ENCODE data around the gene DDAH1. TPM values are rescaled to one million over a fixed set of nuclear protein-coding genes. Genes with fewer than 3 reads are reported as not detected.

The DDAH1 gene
- total and polyA plus RNA-seq, 9 donors: 3.3 to 32.3 (median 11.7) TPM

- Histone ChIP-seq H3K4me1 (ENCODE audit: insufficient read depth) (peaks cover 5% of the 10 kb centered on the region), H3K27ac (no peak overlapping the region), H3K36me3 (no peaks in the 10 kb centered on the region), H3K9me3 (no peaks in the 10 kb centered on the region), H3K27me3 (no peaks in the 10 kb centered on the region), H3K4me3 (no peak overlapping the region)
- intact Hi-C loops (cut with DNase I): no loop called here
- 18 to 43% (median 19%) methylated on average over 3 of the region's 3 CpGs for WGBS, 3 donors
- DNase-seq: no peak
- TF ChIP-seq CTCF (IDR thresholded peaks at IDR 0.05) (no peak), EP300 (IDR thresholded peaks at IDR 0.05) (no peak), POLR2A (IDR thresholded peaks at IDR 0.05) (no peak)
Measured at GRCh38 chr1:85330214-85330631, 134.7 kb downstream of the DDAH1 start.

- intact Hi-C loops (cut with DNase I): no loop called here
- Histone ChIP-seq H3K27ac (no peak overlapping the region), H3K27me3 (no peaks in the 10 kb centered on the region), H3K9me3 (no peaks in the 10 kb centered on the region), H3K36me3 (no peaks in the 10 kb centered on the region), H3K4me1 (ENCODE audit: insufficient read depth) (peaks cover 5% of the 10 kb centered on the region), H3K4me3 (no peak overlapping the region)
- no peak for DNase-seq
- WGBS, 3 donors: 54 to 57% (median 56%) methylated on average over 3 of the region's 3 CpGs
- no peak for TF ChIP-seq CTCF (IDR thresholded peaks at IDR 0.05)
- no peak for TF ChIP-seq POLR2A (IDR thresholded peaks at IDR 0.05)
- TF ChIP-seq EP300 (IDR thresholded peaks at IDR 0.05): no peak
Measured at GRCh38 chr1:85328713-85329397, 136.1 kb downstream of the DDAH1 start.

GRCh38 chr1:85327759-85328158, 137.2 kb downstream of the DDAH1 start:
- H3K27ac ChIP-seq: no peak overlapping the region
- no peaks in the 10 kb centered on the region for H3K9me3 ChIP-seq
- 31 to 48% (median 42%) methylated on average over 2 of the region's 2 CpGs for WGBS, 3 donors
- TF ChIP-seq CTCF (IDR thresholded peaks at IDR 0.05) (no peak), EP300 (IDR thresholded peaks at IDR 0.05) (no peak), POLR2A (IDR thresholded peaks at IDR 0.05) (no peak)
- no peak overlapping the region for H3K4me3 ChIP-seq
- intact Hi-C loops (cut with DNase I): no loop called here
- peaks cover 5% of the 10 kb centered on the region for H3K4me1 ChIP-seq (ENCODE audit: insufficient read depth)
- H3K27me3 ChIP-seq: no peaks in the 10 kb centered on the region
- H3K36me3 ChIP-seq: no peaks in the 10 kb centered on the region
- no peak for DNase-seq

GRCh38 chr1:85326851-85327250, 138.1 kb downstream of the DDAH1 start:
- no peak for DNase-seq
- H3K4me3 ChIP-seq: no peak overlapping the region
- WGBS, 3 donors: 97 to 99% (median 97%) methylated on average over 5 of the region's 5 CpGs
- intact Hi-C loops (cut with DNase I): no loop called here
- H3K4me1 ChIP-seq (ENCODE audit: insufficient read depth): peaks cover 5% of the 10 kb centered on the region
- H3K36me3 ChIP-seq: no peaks in the 10 kb centered on the region
- no peaks in the 10 kb centered on the region for H3K27me3 ChIP-seq
- TF ChIP-seq CTCF (IDR thresholded peaks at IDR 0.05) (no peak), EP300 (IDR thresholded peaks at IDR 0.05) (no peak), POLR2A (IDR thresholded peaks at IDR 0.05) (no peak)
- H3K9me3 ChIP-seq: no peaks in the 10 kb centered on the region
- no peak overlapping the region for H3K27ac ChIP-seq

All from ovary (tissue), 9 donors.